DOHH2 (cell line): ENCODE measurements around the gene WSCD2.

Source experiments
- H3F3A ChIP-seq: fragments of 200-600 bp; sonication (generic), shearing (Covaris generic); 2 replicates; pipeline ENCODE4 v1.6.0; 2016; ENCODE audit warnings: antibody characterized with exemption, mild to moderate bottlenecking; ENCODE audit not compliant: control insufficient read depth, insufficient read depth
- H3K27ac ChIP-seq: fragments of 200-600 bp; sonication (generic); 2 replicates; pipeline ENCODE4 v1.5.1; 2014; ENCODE audit warnings: low read depth, mild to moderate bottlenecking, low read length, moderate library complexity
- H3K27me3 ChIP-seq: fragments of 200-600 bp; sonication (generic); 2 replicates; pipeline ENCODE4 v1.6.1; 2014; ENCODE audit warnings: mild to moderate bottlenecking, low read length, mixed read lengths; ENCODE audit not compliant: control insufficient read depth
- H3K36me3 ChIP-seq: fragments of 200-600 bp; sonication (generic); 2 replicates; pipeline ENCODE4 v1.6.1; 2014; ENCODE audit warnings: mild to moderate bottlenecking, low read length, moderate library complexity, mixed read lengths; ENCODE audit not compliant: control insufficient read depth
- H3K4me1 ChIP-seq: fragments of 200-600 bp; sonication (generic); 2 replicates; pipeline ENCODE4 v1.6.1; 2014; ENCODE audit warnings: mild to moderate bottlenecking, low read length, mixed read lengths; ENCODE audit not compliant: control insufficient read depth
- H3K4me2 ChIP-seq: fragments of 200-600 bp; sonication (generic); 2 replicates; pipeline ENCODE4 v1.6.0; 2014; ENCODE audit warnings: mild to moderate bottlenecking, low read length, moderate library complexity
- H3K4me3 ChIP-seq: fragments of 200-600 bp; sonication (generic); 2 replicates; pipeline ENCODE4 v1.5.1; 2014; ENCODE audit warnings: mild to moderate bottlenecking, low read length, mixed read lengths
- H3K79me2 ChIP-seq: fragments of 200-600 bp; sonication (generic); 2 replicates; pipeline ENCODE4 v1.6.1; 2014; ENCODE audit warnings: mild to moderate bottlenecking, low read length, mixed read lengths; ENCODE audit not compliant: control insufficient read depth
- H3K9me2 ChIP-seq: fragments of 200-600 bp; sonication (generic); replicated peaks from 2 replicates; pipeline ENCODE4 v1.6.1; 2014; ENCODE audit warnings: mild to moderate bottlenecking, low read length, mixed read lengths; ENCODE audit not compliant: control insufficient read depth
- H3K9me3 ChIP-seq: fragments of 200-600 bp; sonication (generic); 2 replicates; pipeline ENCODE4 v1.6.1; 2014; ENCODE audit warnings: antibody characterized with exemption, low read length, mixed read lengths; ENCODE audit not compliant: control insufficient read depth, insufficient read depth
- H4K20me1 ChIP-seq: fragments of 200-600 bp; sonication (generic); 2 replicates; pipeline ENCODE4 v1.6.0; 2014; ENCODE audit warnings: low read depth, mild to moderate bottlenecking, antibody characterized with exemption, low read length, moderate library complexity; ENCODE audit not compliant: control insufficient read depth, insufficient read depth
- CTCF ChIP-seq: fragments of 200-600 bp; sonication (generic); IDR thresholded peaks from one replicate; pipeline ENCODE4 v1.5.1; 2014; ENCODE audit warnings: antibody characterized with exemption, mild to moderate bottlenecking, low read depth, low read length; ENCODE audit not compliant: poor library complexity, severe bottlenecking
- EZH2phosphoT487 ChIP-seq: fragments of 200-600 bp; sonication (generic); IDR thresholded peaks from 2 replicates; pipeline ENCODE4 v1.6.1; 2017; ENCODE audit warnings: borderline replicate concordance, mild to moderate bottlenecking, antibody characterized with exemption, low read length, moderate library complexity, mixed read lengths

Gene WSCD2

DNA sequence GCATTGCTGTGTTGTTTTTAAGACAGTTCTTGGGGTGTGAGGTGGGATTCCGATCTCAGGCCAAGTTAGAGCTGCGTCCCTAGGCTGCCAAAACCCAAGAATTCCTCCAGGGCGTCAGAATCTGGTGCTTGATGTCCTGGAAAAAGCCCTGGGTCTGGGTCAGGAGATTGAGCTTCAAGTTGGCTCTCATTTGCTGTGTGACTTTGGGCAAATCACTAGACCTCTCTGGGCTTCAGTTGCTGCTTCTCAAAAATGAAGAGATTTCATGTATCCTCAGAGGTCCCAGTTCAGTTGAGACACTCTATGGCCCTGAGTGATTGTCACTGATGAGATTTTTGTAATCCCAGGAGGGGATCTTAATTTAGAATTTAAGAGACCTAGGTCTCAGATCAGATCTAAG lies 1.9 kb downstream of the WSCD2 start:
- H3K4me2 ChIP-seq = no peak overlapping the region
- no peaks in the 10 kb centered on the region for H3F3A ChIP-seq
- no peaks in the 10 kb centered on the region for H4K20me1 ChIP-seq
- no peaks in the 10 kb centered on the region for H3K36me3 ChIP-seq
- TF ChIP-seq CTCF (no peak), EZH2phosphoT487 (no peak)
- H3K79me2 ChIP-seq = no peaks in the 10 kb centered on the region
- H3K27ac ChIP-seq = no peak overlapping the region
- peaks cover 13% of the 10 kb centered on the region for H3K27me3 ChIP-seq
- no peaks in the 10 kb centered on the region for H3K4me1 ChIP-seq
- no peaks in the 10 kb centered on the region for H3K9me3 ChIP-seq
- H3K9me2 ChIP-seq = no peaks in the 10 kb centered on the region
- no peak overlapping the region for H3K4me3 ChIP-seq

GRCh38 chr12:108131657-108132126 lies 2.6 kb downstream of the WSCD2 start:
- no peaks in the 10 kb centered on the region for H3K4me1 ChIP-seq
- H3K79me2 ChIP-seq = no peaks in the 10 kb centered on the region
- H3F3A ChIP-seq = no peaks in the 10 kb centered on the region
- H3K27ac ChIP-seq = no peak overlapping the region
- peaks cover 13% of the 10 kb centered on the region for H3K27me3 ChIP-seq
- H3K36me3 ChIP-seq = no peaks in the 10 kb centered on the region
- H3K9me2 ChIP-seq = no peaks in the 10 kb centered on the region
- H4K20me1 ChIP-seq = no peaks in the 10 kb centered on the region
- no peak for TF ChIP-seq CTCF
- TF ChIP-seq EZH2phosphoT487 = no peak
- no peak overlapping the region for H3K4me2 ChIP-seq
- no peaks in the 10 kb centered on the region for H3K9me3 ChIP-seq
- no peak overlapping the region for H3K4me3 ChIP-seq

GRCh38 chr12:108133482-108133881 lies 4.4 kb downstream of the WSCD2 start:
- Histone ChIP-seq H3K79me2 (no peaks in the 10 kb centered on the region), H3K9me3 (no peaks in the 10 kb centered on the region), H3K4me1 (no peaks in the 10 kb centered on the region), H3K36me3 (no peaks in the 10 kb centered on the region), H3K9me2 (no peaks in the 10 kb centered on the region), H3K27ac (no peak overlapping the region), H3K27me3 (peaks cover 6% of the 10 kb centered on the region), H3F3A (no peaks in the 10 kb centered on the region), H3K4me2 (no peak overlapping the region), H4K20me1 (no peaks in the 10 kb centered on the region), H3K4me3 (no peak overlapping the region)
- no peak for TF ChIP-seq EZH2phosphoT487
- TF ChIP-seq CTCF = no peak
